Measurements from ENCODE around the gene ETV3.

- TF ChIP-seq, protein P1, sequence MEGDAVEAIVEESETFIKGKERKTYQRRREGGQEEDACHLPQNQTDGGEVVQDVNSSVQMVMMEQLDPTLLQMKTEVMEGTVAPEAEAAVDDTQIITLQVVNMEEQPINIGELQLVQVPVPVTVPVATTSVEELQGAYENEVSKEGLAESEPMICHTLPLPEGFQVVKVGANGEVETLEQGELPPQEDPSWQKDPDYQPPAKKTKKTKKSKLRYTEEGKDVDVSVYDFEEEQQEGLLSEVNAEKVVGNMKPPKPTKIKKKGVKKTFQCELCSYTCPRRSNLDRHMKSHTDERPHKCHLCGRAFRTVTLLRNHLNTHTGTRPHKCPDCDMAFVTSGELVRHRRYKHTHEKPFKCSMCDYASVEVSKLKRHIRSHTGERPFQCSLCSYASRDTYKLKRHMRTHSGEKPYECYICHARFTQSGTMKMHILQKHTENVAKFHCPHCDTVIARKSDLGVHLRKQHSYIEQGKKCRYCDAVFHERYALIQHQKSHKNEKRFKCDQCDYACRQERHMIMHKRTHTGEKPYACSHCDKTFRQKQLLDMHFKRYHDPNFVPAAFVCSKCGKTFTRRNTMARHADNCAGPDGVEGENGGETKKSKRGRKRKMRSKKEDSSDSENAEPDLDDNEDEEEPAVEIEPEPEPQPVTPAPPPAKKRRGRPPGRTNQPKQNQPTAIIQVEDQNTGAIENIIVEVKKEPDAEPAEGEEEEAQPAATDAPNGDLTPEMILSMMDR (IDR thresholded peaks at IDR 0.05): no peak
- TF ChIP-seq POLR2AphosphoS5 (IDR thresholded peaks at IDR 0.05): no peak
- no peak for TF ChIP-seq POLR2A (IDR thresholded peaks at IDR 0.05)
Observed at GRCh38 chr1:157132111-157132510, 6.1 kb downstream of the ETV3 start.
